Hepatocyte (in vitro differentiated cells): Measurements from ENCODE around the gene UBE2E2. TPM values are rescaled to one million over a fixed set of nuclear protein-coding genes. Genes with fewer than 3 reads are reported as not detected.

Source experiments
- DNase-seq: peaks from one replicate; pipeline ENCODE4 v3.0.0-alpha.2; 2016; ENCODE audit warnings: low spot score
- H2AFZ ChIP-seq: fragments of 200-600 bp; sonication (generic); 2 replicates; pipeline ENCODE4 v1.6.0; 2016; ENCODE audit warnings: antibody characterized with exemption, mild to moderate bottlenecking
- H3K27ac ChIP-seq: fragments of 200-600 bp; sonication (generic); 2 replicates; pipeline ENCODE4 v1.5.1; 2016; ENCODE audit warnings: mild to moderate bottlenecking
- H3K27me3 ChIP-seq: fragments of 200-600 bp; sonication (generic); 2 replicates; pipeline ENCODE4 v1.6.1; 2016
- H3K36me3 ChIP-seq: fragments of 200-600 bp; sonication (generic); replicated peaks from 2 replicates; pipeline ENCODE4 v1.5.1; 2016; ENCODE audit warnings: low read depth; ENCODE audit not compliant: insufficient read depth
- H3K4me1 ChIP-seq: fragments of 200-600 bp; sonication (generic); 2 replicates; pipeline ENCODE4 v1.5.1; 2016; ENCODE audit warnings: mild to moderate bottlenecking, moderate library complexity; ENCODE audit not compliant: insufficient read depth
- H3K4me2 ChIP-seq: fragments of 200-600 bp; sonication (generic); 2 replicates; pipeline ENCODE4 v1.6.0; 2016
- H3K4me3 ChIP-seq: fragments of 200-600 bp; sonication (generic); 2 replicates; pipeline ENCODE4 v1.5.1; 2016; ENCODE audit warnings: mild to moderate bottlenecking
- H3K79me2 ChIP-seq: fragments of 200-600 bp; sonication (generic); 2 replicates; pipeline ENCODE4 v1.6.0; 2017; ENCODE audit warnings: mild to moderate bottlenecking
- H3K9me2 ChIP-seq: fragments of 200-600 bp; sonication (generic); replicated peaks from 2 replicates; pipeline ENCODE4 v1.6.0; 2017; ENCODE audit warnings: mild to moderate bottlenecking; ENCODE audit not compliant: insufficient read depth
- H3K9me3 ChIP-seq: fragments of 200-600 bp; sonication (generic); 2 replicates; pipeline ENCODE4 v1.5.1; 2016; ENCODE audit warnings: low read depth, mild to moderate bottlenecking
- H4K20me1 ChIP-seq: fragments of 200-600 bp; sonication (generic); 2 replicates; pipeline ENCODE4 v1.6.0; 2016; ENCODE audit warnings: mild to moderate bottlenecking; ENCODE audit not compliant: insufficient read depth, poor library complexity, severe bottlenecking
- CTCF ChIP-seq: fragments of 200-600 bp; sonication (generic); IDR thresholded peaks from 2 replicates; pipeline ENCODE4 v1.5.1; 2016; ENCODE audit warnings: antibody characterized with exemption, mild to moderate bottlenecking; ENCODE audit not compliant: poor library complexity
- EZH2 ChIP-seq: fragments of 200-600 bp; sonication (generic); IDR thresholded peaks from 2 replicates; pipeline ENCODE4 v1.6.1; 2016; ENCODE audit warnings: antibody characterized with exemption, mild to moderate bottlenecking, borderline replicate concordance
- EZH2phosphoT487 ChIP-seq: fragments of 200-600 bp; sonication (generic); IDR thresholded peaks from one replicate; pipeline ENCODE4 v1.6.1; 2018; ENCODE audit warnings: antibody characterized with exemption, mild to moderate bottlenecking, low read depth, moderate library complexity; ENCODE audit not compliant: unreplicated experiment, severe bottlenecking
- WGBS: methylation state at CpG from one replicate; pipeline ENCODE4 v1.1.6; 2016; ENCODE audit warnings: low lambda C conversion rate; ENCODE audit errors: missing lambda C conversion rate; 5-methylcytosine and 5-hydroxymethylcytosine counted together
- polyA plus RNA-seq: library from polyadenylated mRNA; unstranded; fragments of >200 nt; fragmentation: Nextera tagmentation; extraction: Ambion mirVana; gene quantifications from 2 replicates; pipeline ENCODE4 v1.2.1, GENCODE V29; 2016
- total RNA-seq: library from RNA; depleted of rRNA; stranded (reverse); fragments of >200 nt; gene quantifications from 2 replicates; pipeline ENCODE4 v1.2.3, GENCODE V29; 2014

Gene UBE2E2
- total and polyA plus RNA-seq, 2 experiments from 2014 or later = 51.1 to 90.6 TPM

- TF ChIP-seq EZH2phosphoT487 (no peak), CTCF (no peak), EZH2 (no peak)
- no peaks in the 10 kb centered on the region for H3K9me2 ChIP-seq
- H3K36me3 ChIP-seq = no peaks in the 10 kb centered on the region
- H3K4me2 ChIP-seq = no peak overlapping the region
- no peaks in the 10 kb centered on the region for H3K79me2 ChIP-seq
- peak; percentile 39 for DNase-seq
- no peaks in the 10 kb centered on the region for H3K4me1 ChIP-seq
- H2AFZ ChIP-seq = no peak overlapping the region
- no peaks in the 10 kb centered on the region for H3K27me3 ChIP-seq
- no peaks in the 10 kb centered on the region for H4K20me1 ChIP-seq
- H3K9me3 ChIP-seq = no peaks in the 10 kb centered on the region
- WGBS = 85% methylated on average over 5 of the region's 5 CpGs
- no peak overlapping the region for H3K4me3 ChIP-seq
- no peak overlapping the region for H3K27ac ChIP-seq
Measured at GRCh38 chr3:23629181-23629894, 426.2 kb downstream of the UBE2E2 start.

- whole genome bisulfite sequencing = 65% methylated on average over 6 of the region's 6 CpGs
- H3K79me2 ChIP-seq = no peaks in the 10 kb centered on the region
- no peaks in the 10 kb centered on the region for H4K20me1 ChIP-seq
- H2AFZ ChIP-seq = no peak overlapping the region
- no peaks in the 10 kb centered on the region for H3K9me2 ChIP-seq
- H3K9me3 ChIP-seq = no peaks in the 10 kb centered on the region
- TF ChIP-seq EZH2 (no peak), EZH2phosphoT487 (no peak), CTCF (no peak)
- no peak overlapping the region for H3K4me2 ChIP-seq
- no peak for DNase-seq
- H3K4me1 ChIP-seq = no peaks in the 10 kb centered on the region
- no peaks in the 10 kb centered on the region for H3K36me3 ChIP-seq
- no peak overlapping the region for H3K4me3 ChIP-seq
- no peaks in the 10 kb centered on the region for H3K27me3 ChIP-seq
- no peak overlapping the region for H3K27ac ChIP-seq
Measured at GRCh38 chr3:23633261-23633960, 430.3 kb downstream of the UBE2E2 start.

GRCh38 chr3:23637339-23637738 lies 434.2 kb downstream of the UBE2E2 start:
- Histone ChIP-seq H3K36me3 (no peaks in the 10 kb centered on the region), H3K4me2 (no peak overlapping the region), H4K20me1 (no peaks in the 10 kb centered on the region), H3K79me2 (no peaks in the 10 kb centered on the region), H3K9me2 (no peaks in the 10 kb centered on the region), H3K4me1 (no peaks in the 10 kb centered on the region), H3K27me3 (no peaks in the 10 kb centered on the region), H2AFZ (no peak overlapping the region), H3K27ac (no peak overlapping the region), H3K9me3 (no peaks in the 10 kb centered on the region), H3K4me3 (no peak overlapping the region)
- no peak for DNase-seq
- TF ChIP-seq CTCF (no peak), EZH2phosphoT487 (no peak), EZH2 (no peak)
- 100% methylated on average over 3 of the region's 3 CpGs for WGBS
